Activated CD4-positive, alpha-beta T cell treated with anti-CD3 and anti-CD28 coated beads for 4 hours (primary cell): ENCODE results near the gene ACOX3.
"Not testable (repeated sequence)": the region's sequence is repeated elsewhere in the genome, so short reads cannot be mapped to it uniquely, and the experiment has no call there.

Experiments
- DNase-seq, 2 donors: peaks; one replicate each; pipeline ENCODE4 v3.0.0-alpha.2; 2020

The ACOX3 gene

GRCh38 chr4:8403173-8403753 is 37.3 kb downstream of the ACOX3 start:
- DNase-seq: peak; percentile 36 to 43

DNA sequence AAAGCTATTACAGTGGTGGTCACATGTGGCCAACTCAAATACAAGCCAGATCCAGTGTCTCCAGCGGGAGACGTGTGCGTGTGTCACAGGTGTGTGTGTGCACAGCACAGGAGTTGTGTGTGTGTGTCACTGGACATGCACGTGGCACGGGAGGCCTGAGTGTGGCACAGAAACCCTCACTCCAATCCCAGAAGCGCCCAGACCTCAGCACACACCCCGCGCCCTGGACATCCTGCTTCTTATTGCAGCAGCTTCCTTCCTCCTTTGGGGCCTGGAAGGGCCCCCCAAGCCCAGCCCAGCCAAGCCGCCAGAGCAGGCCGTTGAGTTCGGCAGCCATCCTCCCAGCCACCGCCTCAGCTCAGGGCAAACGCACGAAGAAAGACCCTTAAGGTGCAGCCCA is 37.9 kb downstream of the ACOX3 start:
- DNase-seq: no peak

GRCh38 chr4:8402181-8402597 is 38.3 kb downstream of the ACOX3 start:
- no peak for DNase-seq

DNA sequence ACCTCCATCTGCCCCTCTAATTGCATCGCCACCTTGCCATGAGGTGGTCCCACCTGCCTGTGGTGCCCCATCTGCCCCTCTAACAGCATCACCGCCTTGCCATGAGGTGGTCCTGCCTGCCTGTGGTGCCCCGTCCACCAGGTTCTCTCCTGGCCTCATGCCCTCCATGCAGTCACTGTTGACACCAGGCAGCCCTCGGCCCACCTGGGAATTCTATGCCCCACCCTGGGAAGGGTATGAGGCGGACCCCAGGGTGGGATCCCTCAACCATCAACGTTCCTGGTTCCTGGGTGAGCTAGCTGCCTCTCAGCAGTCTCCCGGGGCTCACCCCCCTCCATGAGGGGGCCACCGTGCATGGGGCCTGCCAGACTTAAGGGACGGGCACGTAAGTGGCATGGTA is 38.9 kb downstream of the ACOX3 start:
- no peak for DNase-seq

- no peak for DNase-seq
Measured at GRCh38 chr4:8400632-8401325, 39.7 kb downstream of the ACOX3 start.

DNA sequence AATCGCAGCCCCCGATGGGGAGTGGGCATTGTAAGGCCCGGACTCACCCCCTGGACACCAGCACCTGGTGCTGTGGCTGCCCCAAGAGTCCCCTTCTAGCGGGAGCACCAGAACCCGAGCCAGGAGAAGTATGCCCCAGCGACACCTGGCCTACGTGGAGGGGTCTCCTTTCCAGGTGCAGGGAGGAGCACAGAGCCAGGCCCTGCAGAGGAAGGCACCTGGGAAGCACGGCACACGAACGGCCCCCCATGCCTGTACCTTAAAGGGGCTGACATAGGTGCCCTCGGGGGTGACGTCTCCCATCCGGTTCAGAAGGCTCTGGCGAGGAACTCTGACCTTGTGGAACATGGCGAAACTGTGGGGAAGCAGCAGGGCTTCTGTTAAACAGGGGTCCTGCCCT is 41.2 kb downstream of the ACOX3 start:
- DNase-seq: no peak

DNA sequence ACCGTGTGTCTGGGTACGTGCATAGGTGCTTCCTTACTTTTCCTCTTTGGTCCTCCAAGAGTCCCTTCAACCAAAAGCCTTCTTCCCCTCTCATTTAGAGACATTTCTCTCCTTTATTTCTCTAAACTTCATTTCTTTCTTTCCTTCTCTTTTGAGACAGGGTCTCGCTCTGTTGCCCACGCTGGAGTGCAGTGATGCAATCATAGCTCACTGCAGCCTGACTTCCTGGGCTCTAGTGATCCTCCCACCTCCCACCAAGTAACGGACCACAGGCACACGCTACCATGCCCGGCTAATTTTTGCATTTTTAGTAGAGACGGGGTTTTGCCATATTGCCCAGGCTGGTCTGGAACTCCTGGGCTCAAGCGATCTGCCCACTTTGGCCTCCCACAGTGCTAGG is 42.2 kb downstream of the ACOX3 start:
- DNase-seq: no peak

DNA sequence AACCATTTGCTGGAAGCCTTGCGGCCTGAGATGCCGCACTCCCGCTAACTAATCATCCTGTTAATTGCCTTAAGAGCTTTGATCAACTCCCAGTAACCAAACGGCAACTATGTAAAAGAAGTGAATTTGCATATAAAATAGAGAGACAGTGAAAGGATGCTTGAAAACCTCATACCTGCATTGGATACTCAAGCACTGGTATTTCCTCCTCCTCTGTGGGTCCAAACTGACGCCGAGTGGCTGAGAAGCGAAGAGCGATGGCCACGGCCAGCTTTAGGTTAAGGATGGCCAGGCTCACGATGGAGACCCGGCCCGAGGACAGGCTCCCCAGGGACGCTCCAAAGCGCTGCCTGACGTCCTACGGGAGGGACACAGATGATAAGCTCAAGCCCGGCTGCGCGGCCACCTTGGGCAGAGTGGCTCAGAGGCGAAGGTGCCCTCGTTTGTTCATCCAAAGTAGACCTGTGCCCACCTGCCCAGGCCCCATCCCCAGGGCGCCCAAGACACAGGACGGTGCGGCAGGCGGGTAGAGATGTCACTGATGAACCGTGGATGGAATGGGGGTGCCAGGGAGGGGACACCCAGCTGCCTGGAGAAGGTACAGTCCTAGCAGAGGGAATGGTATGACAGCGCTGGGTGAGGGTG is 43.6 kb downstream of the ACOX3 start:
- DNase-seq: no peak

DNA sequence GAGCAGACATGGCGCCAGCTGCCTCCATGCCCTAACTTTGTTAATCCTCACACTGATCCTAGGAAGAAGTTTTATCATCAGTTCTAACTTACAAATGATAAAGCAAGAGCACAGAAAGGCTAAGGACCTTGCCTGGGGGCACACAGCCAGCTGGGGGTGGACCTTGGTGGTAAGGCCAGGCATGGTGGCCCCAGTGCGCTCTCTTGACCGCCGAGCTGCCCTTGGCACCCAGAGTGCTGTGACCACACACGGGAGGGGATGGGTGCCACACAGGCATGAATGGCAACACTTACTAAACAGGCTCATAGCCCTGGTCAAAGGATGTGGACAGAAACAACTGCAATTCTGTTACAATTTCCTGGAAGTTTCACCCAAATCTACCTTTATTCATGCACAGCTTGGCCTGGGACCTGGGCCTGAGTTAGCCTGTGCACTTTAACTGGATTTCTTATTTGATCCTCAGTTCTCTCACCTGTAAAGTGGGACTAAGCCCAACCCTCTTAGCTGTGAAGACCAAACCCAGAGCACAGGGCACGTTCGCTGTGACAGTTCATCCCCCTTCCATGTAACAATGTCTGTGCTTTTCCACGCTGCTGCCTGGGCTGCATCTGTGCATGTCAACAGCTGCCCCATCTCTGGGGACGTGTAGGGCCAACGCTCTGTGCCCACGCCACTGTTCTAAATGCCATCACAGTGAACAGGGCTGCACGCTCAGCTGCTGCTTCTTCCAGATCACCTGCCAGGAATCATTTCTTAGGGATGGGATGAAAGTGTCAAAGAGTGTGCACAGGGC is 44.8 kb downstream of the ACOX3 start:
- DNase-seq: no peak

- DNase-seq: no peak
Measured at GRCh38 chr4:8394806-8395205, 45.7 kb downstream of the ACOX3 start.

GRCh38 chr4:8394061-8394519 is 46.4 kb downstream of the ACOX3 start:
- DNase-seq: no peak

GRCh38 chr4:8393593-8394038 is 46.9 kb downstream of the ACOX3 start:
- no peak for DNase-seq

DNA sequence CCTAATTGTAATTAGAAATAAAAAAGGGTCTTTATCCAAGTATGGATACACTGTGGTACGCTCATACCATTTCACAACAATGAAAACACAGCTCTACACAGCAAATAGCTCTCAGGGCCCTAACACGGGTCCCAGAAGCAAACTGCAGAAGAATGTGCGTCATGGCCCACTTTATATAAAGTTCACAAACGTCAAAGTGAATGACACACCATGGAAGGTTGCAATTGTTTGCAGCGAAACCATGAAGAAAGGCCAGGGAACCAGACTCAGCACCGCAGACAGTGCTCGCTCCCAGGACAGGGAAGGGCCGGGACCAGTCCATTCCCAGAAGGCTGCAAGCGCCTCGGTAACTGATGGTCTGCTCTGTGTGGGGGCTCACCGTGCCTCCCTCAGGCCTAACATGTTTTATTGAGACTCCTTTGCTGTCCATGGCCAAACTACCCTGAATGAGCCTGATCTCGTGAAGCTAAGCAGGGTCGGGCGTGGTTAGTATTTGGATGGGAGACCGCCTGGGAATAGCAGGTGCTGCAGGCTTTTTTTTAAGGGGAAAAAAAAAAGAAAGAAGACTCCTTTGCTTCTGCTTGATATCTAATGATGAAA is 47.8 kb downstream of the ACOX3 start:
- DNase-seq: no peak

DNA sequence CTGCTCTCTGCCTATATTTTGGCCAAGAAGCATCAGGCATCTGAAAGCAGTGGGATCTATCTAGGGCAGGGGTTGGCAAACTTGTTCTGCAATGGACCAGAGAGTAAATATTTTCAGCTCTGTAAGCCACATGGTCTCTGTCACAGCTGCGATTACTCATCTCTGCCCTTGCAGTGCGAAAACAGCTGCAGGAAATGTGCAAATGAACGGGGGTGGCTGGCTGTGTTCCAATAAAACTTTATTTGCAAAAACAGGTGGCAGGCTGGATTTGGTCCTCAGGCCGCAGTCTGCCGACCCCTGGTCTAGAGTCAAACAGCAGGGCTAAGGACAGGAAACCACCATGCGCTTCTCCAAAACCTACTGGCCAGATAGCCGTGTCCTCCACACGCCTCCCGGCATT is 48.6 kb downstream of the ACOX3 start:
- DNase-seq: no peak

GRCh38 chr4:8391071-8391470 is 49.5 kb downstream of the ACOX3 start:
- DNase-seq: no peak

DNA sequence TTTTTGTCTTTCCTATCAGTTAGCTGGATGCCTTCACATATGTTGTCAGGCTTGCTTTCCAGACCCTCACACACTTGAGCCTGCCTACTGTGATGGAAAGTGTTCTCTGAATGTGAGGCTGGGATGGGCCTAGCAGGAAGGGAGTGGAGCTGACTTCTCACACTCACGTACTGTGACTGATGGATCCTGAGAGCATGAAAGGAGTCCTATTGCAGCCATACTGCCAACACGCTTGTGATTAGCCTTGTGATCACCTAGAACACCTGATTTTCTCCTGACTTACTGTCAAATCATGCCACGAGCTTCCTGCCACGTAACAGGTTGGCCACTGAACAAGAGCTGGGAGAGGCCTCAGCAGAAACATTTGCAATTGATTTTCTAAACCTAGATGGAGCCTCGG is 49.9 kb downstream of the ACOX3 start:
- DNase-seq: no peak

- no peak for DNase-seq
Measured at GRCh38 chr4:8388528-8388870, 52.0 kb downstream of the ACOX3 start.

DNA sequence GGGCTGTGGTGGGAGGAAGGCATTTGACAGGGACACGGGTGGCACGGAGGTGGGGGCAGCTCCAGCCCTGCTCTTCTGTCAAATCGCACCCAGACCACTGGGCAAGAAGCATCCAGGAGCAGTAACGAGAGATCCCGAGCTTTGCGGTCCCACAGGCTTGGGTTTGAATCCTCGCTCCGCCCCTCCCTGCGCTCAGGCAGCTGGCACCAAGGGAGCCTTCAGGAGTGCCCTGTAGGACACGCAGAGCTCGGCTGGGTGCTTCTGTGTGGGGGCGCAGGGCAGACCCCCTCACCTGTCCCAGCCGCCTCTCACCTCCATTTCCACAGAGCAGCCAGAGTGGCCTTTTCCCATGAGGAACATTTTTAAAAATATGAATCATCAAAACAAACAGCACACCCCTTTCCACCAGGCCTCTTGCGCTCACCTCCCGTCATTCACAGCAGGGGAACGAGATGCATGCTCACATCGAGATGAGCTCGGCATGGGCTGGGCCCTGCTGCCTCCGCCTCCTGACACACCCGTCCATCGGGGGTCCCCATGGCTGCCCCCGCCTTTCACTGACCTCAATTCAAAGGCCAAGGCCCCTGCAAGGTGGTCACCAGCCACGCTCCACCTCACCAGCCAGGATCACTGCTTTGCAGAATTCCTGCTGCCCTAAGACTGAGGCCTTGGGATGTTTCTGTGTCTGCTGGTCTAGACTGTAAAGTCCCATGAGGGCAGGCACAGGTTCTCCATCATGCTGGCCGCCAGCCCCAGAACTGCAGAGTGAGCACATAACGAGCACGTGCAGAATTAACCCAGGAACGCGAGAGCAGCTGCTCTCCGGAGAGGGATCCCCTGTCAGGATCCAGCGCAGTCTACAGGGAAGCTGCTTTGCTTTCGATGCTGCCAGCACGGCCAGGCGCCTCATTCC is 52.7 kb downstream of the ACOX3 start:
- DNase-seq: no peak

GRCh38 chr4:8387194-8387593 is 53.3 kb downstream of the ACOX3 start:
- DNase-seq: no peak

DNA sequence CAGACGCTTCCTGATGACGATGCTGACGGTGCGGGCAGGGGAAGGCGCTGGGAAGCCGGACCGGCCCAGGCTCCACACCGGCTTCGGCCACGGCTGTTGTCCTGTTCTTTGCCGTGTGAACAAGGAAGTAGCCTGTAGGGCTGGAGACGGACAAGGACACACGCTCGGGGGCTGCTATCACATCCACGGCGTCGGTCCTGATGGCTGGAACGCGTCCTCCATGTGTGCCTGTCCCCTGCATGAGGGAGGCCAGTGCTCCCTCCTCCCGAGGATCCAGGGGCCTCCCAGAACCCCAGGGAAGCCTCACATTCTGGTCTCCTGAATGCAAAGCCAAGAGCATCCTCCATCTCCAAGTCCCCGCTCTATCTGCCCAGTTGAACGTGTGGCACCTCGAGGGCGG is 53.8 kb downstream of the ACOX3 start:
- no peak for DNase-seq

- not testable (repeated sequence) for DNase-seq
Measured at GRCh38 chr4:8386131-8386530, 54.4 kb downstream of the ACOX3 start.

GRCh38 chr4:8385611-8386010 is 54.9 kb downstream of the ACOX3 start:
- no peak for DNase-seq
